ENCODE results near the gene LHX3.
"Not testable (repeated sequence)": the region's sequence is repeated elsewhere in the genome, so short reads cannot be mapped to it uniquely, and the experiment has no call there.

The LHX3 gene

DNA sequence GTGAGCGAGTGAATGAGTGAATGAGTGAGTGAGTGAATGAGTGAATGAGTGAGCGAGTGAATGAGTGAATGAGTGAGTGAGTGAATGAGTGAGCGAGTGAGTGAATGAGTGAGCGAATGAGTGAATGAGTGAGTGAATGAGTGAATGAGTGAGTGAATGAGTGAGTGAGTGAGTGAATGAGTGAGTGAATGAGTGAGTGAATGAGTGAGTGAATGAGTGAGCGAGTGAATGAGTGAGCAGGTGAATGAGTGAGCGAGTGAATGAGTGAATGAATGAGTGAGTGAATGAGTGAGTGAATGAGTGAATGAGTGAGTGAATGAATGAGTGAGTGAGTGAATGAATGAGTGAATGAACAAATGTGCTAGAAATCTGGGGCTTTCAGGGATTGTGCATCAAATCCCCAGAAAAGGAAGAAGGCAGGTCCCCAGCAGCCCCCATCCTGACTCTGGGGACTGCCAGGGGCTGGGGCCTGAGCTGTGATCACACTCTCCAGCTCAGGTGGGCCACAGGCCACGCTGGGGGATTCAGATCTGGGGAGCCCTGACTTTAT lies 54.2 kb downstream of the LHX3 start:
- DNase-seq = not testable (repeated sequence)

DNA sequence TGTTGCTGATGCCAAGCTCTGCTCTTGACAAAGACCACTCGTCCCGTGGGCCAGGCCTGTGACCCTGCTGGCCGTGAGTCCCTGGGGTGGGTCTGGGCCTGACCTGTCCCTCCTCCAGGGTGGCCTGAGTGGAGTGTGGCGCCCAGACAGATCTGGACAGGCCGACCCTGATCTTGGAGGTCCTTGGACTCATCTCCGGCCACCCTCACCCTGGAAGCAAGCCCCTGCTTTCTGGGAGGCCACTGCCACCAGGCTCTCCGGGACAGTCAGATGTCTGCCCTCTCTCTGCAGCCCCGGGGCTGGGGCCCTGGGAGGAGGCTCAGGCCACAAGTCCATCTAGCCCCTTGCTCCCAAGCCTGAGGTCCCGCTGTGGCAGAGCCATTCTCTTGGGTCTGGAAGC lies 55.1 kb downstream of the LHX3 start:
- DNase-seq = no peak

DNA sequence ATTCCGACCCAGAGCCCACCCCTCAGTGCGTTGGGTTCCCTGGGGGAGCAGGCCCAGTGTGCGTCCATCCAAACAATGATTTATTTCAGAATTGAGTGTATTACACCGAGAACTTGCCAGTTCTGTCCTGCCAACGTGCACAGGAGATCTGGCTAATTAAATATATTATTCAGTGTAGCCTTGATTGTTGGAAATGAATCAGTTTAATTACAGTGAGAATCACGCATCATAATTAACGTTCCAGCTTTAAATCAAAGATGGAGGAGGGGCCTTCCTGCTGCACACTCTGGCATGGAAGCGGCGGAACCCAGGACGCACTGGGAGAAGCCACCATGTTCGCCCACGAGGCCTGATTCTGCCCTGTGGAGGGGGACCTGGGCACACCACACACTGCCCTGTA lies 55.6 kb downstream of the LHX3 start:
- DNase-seq = no peak

DNA sequence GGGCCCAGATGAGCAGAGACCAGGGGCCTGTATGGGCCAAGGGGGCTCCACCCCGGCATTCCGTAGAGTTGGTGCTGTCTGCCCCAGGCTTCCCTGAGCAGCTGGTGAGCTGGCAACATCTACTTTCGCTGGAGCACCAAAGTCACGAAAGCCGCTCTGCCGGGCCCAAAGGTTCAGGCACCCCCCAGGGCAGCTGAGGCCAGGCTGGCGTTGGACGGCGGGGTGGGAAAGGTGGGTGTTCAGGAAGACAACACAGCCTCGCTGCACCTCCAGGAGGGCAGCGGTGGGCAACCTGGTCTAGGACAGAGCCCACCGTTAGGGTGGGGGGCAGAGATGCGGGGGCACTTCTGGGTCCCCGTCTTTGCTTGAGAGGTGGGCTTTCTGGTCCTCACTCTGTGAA lies 56.2 kb downstream of the LHX3 start:
- no peak for DNase-seq

DNA sequence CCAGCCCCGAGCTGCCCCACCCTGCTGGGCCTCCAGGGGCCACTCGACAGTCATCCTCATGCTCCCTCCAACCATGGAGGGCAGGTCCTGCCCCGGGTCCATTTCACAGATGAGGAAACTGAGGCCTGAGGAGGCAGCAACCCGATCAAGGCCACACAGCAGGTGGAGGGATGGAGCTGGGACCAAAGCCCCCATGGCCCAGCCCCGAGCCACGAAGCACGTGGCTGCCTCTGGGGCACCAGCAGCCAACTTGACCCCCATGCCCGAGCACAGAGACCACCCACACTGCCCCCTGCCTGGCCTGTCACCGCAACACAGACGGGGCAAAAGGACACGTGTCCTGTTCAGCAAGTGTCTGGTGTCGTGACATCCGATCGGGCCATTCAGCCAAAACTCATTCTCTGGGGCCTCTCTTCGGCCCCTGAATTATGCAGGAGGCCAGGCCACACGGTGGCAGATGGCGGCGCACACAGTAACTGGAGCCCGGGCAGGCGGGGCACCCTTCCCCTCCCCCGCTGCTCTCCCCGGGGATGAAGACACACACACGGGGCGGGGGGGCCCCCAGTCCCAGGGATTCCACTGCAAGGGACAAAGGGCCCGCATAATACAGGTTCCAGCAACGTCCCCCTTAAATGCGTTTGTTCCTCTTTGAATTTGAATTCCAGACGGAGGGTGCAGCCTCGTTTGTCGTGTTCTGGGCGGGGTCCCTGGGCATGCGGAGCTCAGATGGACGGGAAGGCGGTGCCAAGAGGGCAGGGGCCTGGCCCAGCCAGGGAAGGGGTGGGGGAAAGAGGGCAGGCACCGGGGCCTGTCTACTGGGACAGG lies 56.8 kb downstream of the LHX3 start:
- DNase-seq = no peak

DNA sequence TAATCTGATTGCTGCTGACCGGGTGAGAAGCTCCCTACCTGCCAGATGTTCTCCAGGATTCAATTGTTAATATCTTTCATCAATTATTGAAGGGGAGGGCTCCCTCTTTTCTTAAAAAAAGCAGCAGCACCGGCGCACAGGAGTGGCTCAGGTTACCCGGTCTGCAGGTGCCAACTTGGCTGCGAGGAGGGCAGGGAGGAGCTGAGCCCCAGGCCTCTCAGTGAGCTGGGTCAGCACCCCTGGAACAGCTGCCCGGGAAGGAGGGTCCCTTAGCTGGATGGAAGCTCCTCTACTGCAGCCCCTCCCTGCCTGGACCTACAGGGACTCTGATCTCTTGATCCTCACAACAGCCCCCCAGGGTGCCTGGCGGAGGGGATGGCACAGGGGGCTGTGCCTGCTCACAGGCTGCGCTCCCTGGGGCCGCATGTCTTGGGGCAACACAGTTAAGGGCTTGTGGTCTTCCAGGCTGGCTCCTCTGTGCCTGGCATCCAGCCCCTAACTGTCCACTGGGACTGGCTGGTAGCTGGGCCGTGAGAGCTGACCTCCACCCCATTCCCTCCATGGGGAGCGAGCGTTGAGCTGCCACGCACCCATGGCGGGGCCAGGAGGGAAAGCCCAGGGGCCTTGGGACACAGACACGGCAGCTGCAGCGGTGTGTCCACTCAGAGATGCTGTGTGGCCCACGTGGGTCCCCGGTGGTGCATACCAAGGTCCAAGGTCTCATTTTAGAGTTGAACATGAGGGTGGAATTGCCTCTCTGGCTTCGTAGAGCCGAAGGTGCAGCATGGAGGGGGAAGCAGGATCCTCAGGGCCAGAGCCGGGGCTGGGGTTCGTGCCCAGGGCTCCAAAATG lies 57.7 kb downstream of the LHX3 start:
- DNase-seq = no peak
